Measurements from ENCODE around the gene ZDHHC14. TPM values are rescaled to one million over a fixed set of nuclear protein-coding genes. Genes with fewer than 3 reads are reported as not detected.
"Not testable (repeated sequence)": the region's sequence is repeated elsewhere in the genome, so short reads cannot be mapped to it uniquely, and the experiment has no call there.

The ZDHHC14 gene
- total and polyA plus RNA-seq, 2 of the 8 experiments (the other 6 are each of a cell fraction or from before 2014, with no cell fraction given): 2.9 to 5.3 TPM

DNA sequence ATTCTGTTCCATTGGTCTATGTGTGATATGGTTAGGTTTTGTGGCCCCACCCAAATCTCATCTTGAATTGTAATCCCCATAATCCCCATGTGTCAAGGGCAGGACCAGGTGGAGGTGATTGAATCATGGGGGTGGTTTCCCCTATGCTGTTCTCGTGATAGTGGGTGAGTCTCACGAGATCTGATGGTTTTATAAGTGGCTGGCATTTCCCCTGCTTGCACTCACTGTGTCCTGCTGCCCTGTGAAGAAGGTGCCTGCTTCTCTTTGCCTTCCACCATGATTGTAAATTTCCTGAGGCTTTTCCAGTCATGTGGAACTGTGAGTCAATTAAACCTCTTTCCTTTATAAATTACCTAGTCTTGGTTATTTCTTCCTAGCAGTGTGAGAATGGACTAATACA lies 197.5 kb downstream of the ZDHHC14 start:
- H3K56ac ChIP-seq (replicated peaks; ENCODE audit: insufficient read length, low read depth, low read length); H4K5ac ChIP-seq (ENCODE audit: insufficient read length, low read depth, low read length); H3K9ac ChIP-seq (replicated peaks in 1 of 4; ENCODE audit: extremely low read depth in 1 of 4, low read depth in 3 of 4, low read length in 3 of 4); H3K14ac ChIP-seq (ENCODE audit: insufficient read length); H3K27me3 ChIP-seq (replicated peaks in 1 of 4; ENCODE audit: control insufficient read depth in 3 of 4, extremely low read depth in 1 of 4, insufficient read depth in 3 of 4, low read length in 3 of 4); H4K91ac ChIP-seq (replicated peaks; ENCODE audit: insufficient read length, low read length); H4K20me1 ChIP-seq (replicated peaks in 1 of 2; ENCODE audit: control insufficient read depth in 1 of 2, insufficient read depth in 2 of 2, low read length in 2 of 2); H3K4me3 ChIP-seq (ENCODE audit: extremely low read depth in 1 of 4, insufficient read depth in 2 of 4, low read depth in 3 of 4, low read length in 4 of 4); CTCF ChIA-PET (ENCODE audit: partially characterized antibody); H3K4me2 ChIP-seq (ENCODE audit: insufficient read depth in 1 of 2, low read depth in 2 of 2, low read length in 2 of 2); H2BK120ac ChIP-seq (replicated peaks; ENCODE audit: low read depth, low read length); H3K36me3 ChIP-seq (ENCODE audit: control insufficient read depth in 2 of 4, insufficient read depth in 4 of 4, low read length in 3 of 4); H2AK5ac ChIP-seq (ENCODE audit: low read depth, low read length); H2BK20ac ChIP-seq (ENCODE audit: low read length); H3K4ac ChIP-seq (replicated peaks; ENCODE audit: insufficient read length, low read depth, low read length); H3K4me1 ChIP-seq (replicated peaks in 1 of 4; ENCODE audit: control insufficient read depth in 3 of 4, insufficient read depth in 4 of 4, low read length in 3 of 4); H2BK5ac ChIP-seq (ENCODE audit: low read depth, low read length); FAIRE-seq; H2BK15ac ChIP-seq (ENCODE audit: low read length); POLR2A ChIA-PET (ENCODE audit: partially characterized antibody); H3K23me2 ChIP-seq (ENCODE audit: low read depth, low read length); H3K18ac ChIP-seq (ENCODE audit: extremely low read depth, low read length); DNase-seq (ENCODE audit: low read depth in 1 of 2, low spot score in 2 of 2); H3K23ac ChIP-seq (ENCODE audit: insufficient read length); H3K27ac ChIP-seq (ENCODE audit: low read depth, low read length); H2BK12ac ChIP-seq (ENCODE audit: low read depth, low read length); H3K79me1 ChIP-seq (ENCODE audit: low read depth, low read length); H4K8ac ChIP-seq (ENCODE audit: extremely low read depth, insufficient read depth, low read length); H3K79me2 ChIP-seq (ENCODE audit: control insufficient read depth in 1 of 2, insufficient read depth in 2 of 2, low read length in 2 of 2); H2AFZ ChIP-seq (ENCODE audit: low read length); H3K9me3 ChIP-seq (ENCODE audit: insufficient read depth in 2 of 2, low read depth in 1 of 2, low read length in 1 of 2): not testable (repeated sequence)
- WGBS, 2 experiments (ENCODE audit: extremely low coverage in 1 of 2, insufficient coverage in 1 of 2, insufficient read length in 1 of 2, insufficient replicate concordance in 2 of 2, low coverage in 1 of 2, low lambda C conversion rate in 2 of 2, missing lambda C conversion rate in 1 of 2): 86% methylated on average over 2 of the region's 2 CpGs; no CpG with 5 or more reads in 1 of the 2 experiments
